ENCODE data around the gene IL33. TPM values are rescaled to one million over a fixed set of nuclear protein-coding genes. Genes with fewer than 3 reads are reported as not detected.

Gene IL33
- total and polyA plus RNA-seq, 4 donors, result 16.5 to 154 (median 27.0) TPM

GRCh38 chr9:6219981-6220380 is 4.4 kb downstream of the IL33 start:
- peaks cover 0 to 7% (median 0%) of the 10 kb centered on the region in 5 donors for H3K4me1 ChIP-seq (ENCODE audit: control insufficient read depth in 5 of 5, insufficient read depth in 5 of 5, low read length in 5 of 5)
- peak overlapping the region in 1 of 2 donors; percentile 33 for H3K27ac ChIP-seq (ENCODE audit: low read depth in 1 of 2, low read length in 1 of 2)
- H3K4me3 ChIP-seq, result no peak overlapping the region
- H3K36me3 ChIP-seq (ENCODE audit: control insufficient read depth in 4 of 4, insufficient read depth in 4 of 4, low read length in 4 of 4), result no peaks in the 10 kb centered on the region
- H3K9ac ChIP-seq (ENCODE audit: insufficient read depth in 1 of 2, low read length in 2 of 2), result no peak overlapping the region
- H3K27me3 ChIP-seq (ENCODE audit: control insufficient read depth in 3 of 3, insufficient read depth in 3 of 3, low read length in 2 of 3), result no peaks in the 10 kb centered on the region
- no peak for TF ChIP-seq CTCF (IDR thresholded peaks at IDR 0.05; ENCODE audit: control extremely low read depth, extremely low read depth)
- no peak for DNase-seq
- WGBS, 2 donors, result 72 to 87% methylated on average over 2 of the region's 2 CpGs
- ATAC-seq (ENCODE audit: insufficient read depth, low FRiP score), result no peak
- no peaks in the 10 kb centered on the region for H3K9me3 ChIP-seq (ENCODE audit: control insufficient read depth in 4 of 4, insufficient read depth in 3 of 4, low read length in 3 of 4)

- TF ChIP-seq CTCF (IDR thresholded peaks at IDR 0.05; ENCODE audit: control extremely low read depth, extremely low read depth), result no peak
- 71 to 93% methylated on average over 1 of the region's 1 CpG for WGBS, 2 donors
- ATAC-seq (ENCODE audit: insufficient read depth, low FRiP score) (peak; percentile 35), DNase-seq (no peak)
- no peak overlapping the region for H3K27ac ChIP-seq (ENCODE audit: low read depth in 1 of 2, low read length in 1 of 2)
- no peaks in the 10 kb centered on the region for H3K36me3 ChIP-seq (ENCODE audit: control insufficient read depth in 4 of 4, insufficient read depth in 4 of 4, low read length in 4 of 4)
- H3K9ac ChIP-seq (ENCODE audit: insufficient read depth in 1 of 2, low read length in 2 of 2), result no peak overlapping the region
- no peak overlapping the region for H3K4me3 ChIP-seq
- H3K4me1 ChIP-seq (ENCODE audit: control insufficient read depth in 5 of 5, insufficient read depth in 5 of 5, low read length in 5 of 5), result peaks cover 0 to 10% (median 4%) of the 10 kb centered on the region in 5 donors
- H3K27me3 ChIP-seq (ENCODE audit: control insufficient read depth in 3 of 3, insufficient read depth in 3 of 3, low read length in 2 of 3), result no peaks in the 10 kb centered on the region
- H3K9me3 ChIP-seq (ENCODE audit: control insufficient read depth in 4 of 4, insufficient read depth in 3 of 4, low read length in 3 of 4), result no peaks in the 10 kb centered on the region
These were observed 9.0 kb downstream of the IL33 start for GRCh38 chr9:6224393-6225154.

GRCh38 chr9:6226696-6227095 is 11.1 kb downstream of the IL33 start:
- Histone ChIP-seq H3K4me3 (no peak overlapping the region), H3K27me3 (ENCODE audit: control insufficient read depth in 3 of 3, insufficient read depth in 3 of 3, low read length in 2 of 3) (no peaks in the 10 kb centered on the region), H3K9ac (ENCODE audit: insufficient read depth in 1 of 2, low read length in 2 of 2) (no peak overlapping the region), H3K36me3 (ENCODE audit: control insufficient read depth in 4 of 4, insufficient read depth in 4 of 4, low read length in 4 of 4) (no peaks in the 10 kb centered on the region), H3K9me3 (ENCODE audit: control insufficient read depth in 4 of 4, insufficient read depth in 3 of 4, low read length in 3 of 4) (no peaks in the 10 kb centered on the region), H3K27ac (ENCODE audit: low read depth in 1 of 2, low read length in 1 of 2) (peak overlapping the region in 1 of 2 donors; percentile 50), H3K4me1 (ENCODE audit: control insufficient read depth in 5 of 5, insufficient read depth in 5 of 5, low read length in 5 of 5) (peaks cover 0 to 19% (median 5%) of the 10 kb centered on the region in 5 donors)
- DNase-seq (peak in 2 of 3 donors; percentile 44 to 67), ATAC-seq (ENCODE audit: insufficient read depth, low FRiP score) (no peak)
- no peak for TF ChIP-seq CTCF (IDR thresholded peaks at IDR 0.05; ENCODE audit: control extremely low read depth, extremely low read depth)
- WGBS, 2 donors, result 5 to 13% methylated on average over 1 of the region's 1 CpG
